HG02870 (cell line): Measurements from ENCODE around the gene ALCAM.
"Not testable (repeated sequence)": the region's sequence is repeated elsewhere in the genome, so short reads cannot be mapped to it uniquely, and the experiment has no call there.

ENCODE experiments used
- ATAC-seq: cut with Tn5 transposase; IDR thresholded peaks from one replicate; pipeline ENCODE4 v1.9.1; 2021; ENCODE audit warnings: mild to moderate bottlenecking, moderate library complexity; ENCODE audit not compliant: unreplicated experiment

ALCAM gene

GRCh38 chr3:105385819-105386508, 19.3 kb downstream of the ALCAM start:
- ATAC-seq: peak; percentile 91

- no peak for ATAC-seq
Measured at GRCh38 chr3:105387122-105387751, 20.5 kb downstream of the ALCAM start.

- ATAC-seq: no peak
Measured at GRCh38 chr3:105388176-105388575, 21.5 kb downstream of the ALCAM start.

- ATAC-seq: not testable (repeated sequence)
Measured at GRCh38 chr3:105389759-105390158, 23.1 kb downstream of the ALCAM start.

GRCh38 chr3:105392598-105392997, 25.9 kb downstream of the ALCAM start:
- ATAC-seq: not testable (repeated sequence)

GRCh38 chr3:105394177-105394576, 27.5 kb downstream of the ALCAM start:
- no peak for ATAC-seq

- no peak for ATAC-seq
Measured at GRCh38 chr3:105397974-105398373, 31.3 kb downstream of the ALCAM start.

GRCh38 chr3:105398437-105398836, 31.7 kb downstream of the ALCAM start:
- ATAC-seq: no peak

GRCh38 chr3:105399062-105399461, 32.4 kb downstream of the ALCAM start:
- no peak for ATAC-seq

GRCh38 chr3:105399611-105400010, 32.9 kb downstream of the ALCAM start:
- ATAC-seq: no peak

- no peak for ATAC-seq
Measured at GRCh38 chr3:105401254-105401653, 34.5 kb downstream of the ALCAM start.

- no peak for ATAC-seq
Measured at GRCh38 chr3:105401691-105402149, 35.0 kb downstream of the ALCAM start.

- no peak for ATAC-seq
Measured at GRCh38 chr3:105402287-105402801, 35.6 kb downstream of the ALCAM start.

GRCh38 chr3:105403034-105403433, 36.3 kb downstream of the ALCAM start:
- ATAC-seq: not testable (repeated sequence)

GRCh38 chr3:105406268-105406667, 39.6 kb downstream of the ALCAM start:
- no peak for ATAC-seq

- no peak for ATAC-seq
Measured at GRCh38 chr3:105409364-105409763, 42.7 kb downstream of the ALCAM start.

GRCh38 chr3:105413343-105413887, 46.7 kb downstream of the ALCAM start:
- ATAC-seq: no peak

GRCh38 chr3:105414841-105415240, 48.1 kb downstream of the ALCAM start:
- ATAC-seq: no peak

- ATAC-seq: no peak
Measured at GRCh38 chr3:105415951-105416350, 49.2 kb downstream of the ALCAM start.

GRCh38 chr3:105417525-105418289, 51.0 kb downstream of the ALCAM start:
- ATAC-seq: no peak

GRCh38 chr3:105422645-105423044, 55.9 kb downstream of the ALCAM start:
- ATAC-seq: no peak
